ENCODE data around the gene RUFY4. TPM values are rescaled to one million over a fixed set of nuclear protein-coding genes. Genes with fewer than 3 reads are reported as not detected.

The RUFY4 gene
- polyA plus RNA-seq, 4 donors, result 0.08 to 0.59 (median 0.18) TPM; not detected in 1

DNA sequence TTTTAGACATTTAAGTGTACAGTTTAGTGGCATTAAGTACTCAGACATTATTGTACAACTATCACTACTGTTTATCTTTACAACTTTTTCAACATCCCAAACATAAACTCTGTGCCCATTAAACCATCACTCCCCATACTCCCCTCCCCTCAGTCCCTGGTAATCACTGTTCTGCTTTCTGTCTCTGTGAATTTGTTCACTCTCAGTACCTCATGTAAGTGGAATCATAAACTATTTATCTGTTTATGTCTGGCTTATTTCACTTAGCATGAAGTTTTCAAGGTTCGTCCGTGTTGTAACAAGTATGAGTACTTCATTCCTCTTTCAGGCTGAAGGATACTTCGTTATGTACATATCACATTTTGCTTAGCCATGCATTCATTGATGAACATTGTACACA lies 9.8 kb upstream of the RUFY4 start:
- no peak for DNase-seq (ENCODE audit: low read depth in 4 of 4, low spot score in 3 of 4)

DNA sequence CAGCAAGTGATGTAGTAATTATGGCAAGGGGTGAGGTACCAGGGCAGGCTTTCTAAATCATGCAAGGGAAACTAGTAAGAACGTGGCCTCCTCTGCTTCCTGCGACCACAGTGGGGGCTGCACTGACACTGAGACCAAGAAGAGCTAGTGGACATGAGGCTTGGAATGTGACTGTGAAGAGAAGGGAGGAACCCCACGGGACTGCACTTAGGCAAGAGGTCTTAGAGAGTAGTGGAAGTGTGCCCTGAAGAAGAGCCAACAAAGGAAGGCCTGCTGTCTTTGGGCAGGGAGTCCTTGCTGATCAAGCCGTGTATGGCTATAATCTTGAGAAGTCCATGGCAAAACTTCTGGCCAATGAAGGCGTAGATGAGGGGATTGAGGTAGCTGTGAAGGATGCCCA lies 8.9 kb upstream of the RUFY4 start:
- no peak for DNase-seq (ENCODE audit: low read depth in 4 of 4, low spot score in 3 of 4)

GRCh38 chr2:218060950-218061660 lies 7.9 kb upstream of the RUFY4 start:
- no peak for DNase-seq (ENCODE audit: low read depth in 4 of 4, low spot score in 3 of 4)

DNA sequence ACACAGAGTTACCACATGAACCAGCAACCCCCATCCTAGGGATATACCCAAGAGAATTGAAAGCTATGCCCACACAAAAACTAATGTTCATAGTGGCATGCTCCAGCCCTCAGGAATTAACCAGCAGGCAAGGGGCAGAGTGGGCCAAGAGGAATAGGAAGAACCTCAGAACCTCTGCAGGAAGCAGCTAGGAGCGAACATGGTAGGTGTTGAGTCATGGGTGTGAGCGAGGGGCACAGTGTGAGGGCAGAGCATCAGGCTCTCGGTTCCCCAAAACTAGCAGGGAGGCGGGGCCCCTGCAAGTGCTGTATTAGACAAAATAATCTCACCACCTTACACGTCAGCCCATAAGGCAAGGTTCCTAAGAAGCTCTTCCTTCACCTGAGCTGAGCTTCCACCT lies 5.6 kb upstream of the RUFY4 start:
- no peak for DNase-seq (ENCODE audit: low read depth in 4 of 4, low spot score in 3 of 4)

- DNase-seq (ENCODE audit: low read depth in 4 of 4, low spot score in 3 of 4), result no peak
Observed at GRCh38 chr2:218063896-218064295, 5.2 kb upstream of the RUFY4 start.

DNA sequence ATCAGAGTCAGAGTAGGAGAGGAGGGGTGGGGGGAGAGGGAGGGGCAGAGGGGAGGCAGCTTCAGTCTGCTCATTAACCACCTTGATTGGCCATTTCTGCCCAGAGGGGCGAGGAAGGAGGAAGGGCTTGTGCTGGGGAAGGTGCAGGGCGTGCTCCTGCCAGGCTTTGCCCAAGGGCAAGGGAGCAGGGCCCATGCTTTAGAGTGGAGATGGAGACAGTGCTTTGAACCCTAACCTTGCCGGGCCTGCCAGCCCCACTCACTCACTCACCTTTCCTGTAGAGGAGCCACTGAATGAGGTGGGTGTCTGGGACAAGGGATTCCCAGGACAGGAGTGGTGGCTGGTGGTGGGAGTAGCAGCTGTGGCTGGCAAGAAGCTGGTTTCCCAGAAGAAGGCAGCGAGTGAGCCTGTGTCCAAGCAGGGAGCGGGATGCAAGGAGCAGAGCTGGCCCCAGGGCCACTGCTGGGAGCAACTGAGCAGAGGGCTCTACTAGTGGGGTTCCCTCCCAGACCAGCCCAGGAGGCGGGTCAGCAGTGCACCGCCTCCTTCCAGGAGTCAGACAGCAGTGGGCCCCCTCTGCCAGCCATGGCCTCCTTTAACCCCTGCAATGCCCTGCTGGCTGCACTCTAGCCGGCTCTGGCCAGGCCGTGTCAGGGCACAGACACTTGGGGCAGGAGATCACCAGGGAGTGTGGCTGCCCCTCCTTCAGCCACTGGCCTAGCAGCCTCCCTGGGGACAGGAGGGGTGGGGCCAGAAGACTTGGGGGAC lies 3.6 kb upstream of the RUFY4 start:
- no peak for DNase-seq (ENCODE audit: low read depth in 4 of 4, low spot score in 3 of 4)

- no peak for DNase-seq (ENCODE audit: low read depth in 4 of 4, low spot score in 3 of 4)
Observed at GRCh38 chr2:218066926-218067515, 2.0 kb upstream of the RUFY4 start.

- DNase-seq (ENCODE audit: low read depth in 4 of 4, low spot score in 3 of 4), result no peak
Observed at GRCh38 chr2:218067523-218067922, 1.5 kb upstream of the RUFY4 start.

- DNase-seq (ENCODE audit: low read depth in 4 of 4, low spot score in 3 of 4), result no peak
Observed at GRCh38 chr2:218069606-218070300, 700 bp downstream of the RUFY4 start.

DNA sequence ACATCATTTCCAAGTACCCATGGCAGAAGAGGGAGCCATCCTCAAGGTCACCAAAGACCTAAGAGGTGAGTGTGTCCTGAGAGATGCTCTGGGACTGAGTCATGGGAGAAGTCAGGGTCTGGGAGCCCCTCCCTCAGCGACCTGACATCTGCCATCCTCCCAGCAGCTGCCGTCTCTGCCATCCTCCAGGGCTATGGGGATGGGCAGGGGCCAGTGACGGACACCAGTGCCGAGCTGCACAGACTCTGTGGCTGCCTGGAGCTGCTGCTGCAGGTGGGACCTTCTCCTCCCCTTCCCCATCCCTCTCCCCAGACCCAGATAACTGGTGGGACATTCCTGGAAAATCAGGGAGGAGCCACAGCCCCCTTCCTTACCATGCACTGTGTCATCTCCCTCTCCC lies 1.5 kb downstream of the RUFY4 start:
- no peak for DNase-seq (ENCODE audit: low read depth in 4 of 4, low spot score in 3 of 4)

DNA sequence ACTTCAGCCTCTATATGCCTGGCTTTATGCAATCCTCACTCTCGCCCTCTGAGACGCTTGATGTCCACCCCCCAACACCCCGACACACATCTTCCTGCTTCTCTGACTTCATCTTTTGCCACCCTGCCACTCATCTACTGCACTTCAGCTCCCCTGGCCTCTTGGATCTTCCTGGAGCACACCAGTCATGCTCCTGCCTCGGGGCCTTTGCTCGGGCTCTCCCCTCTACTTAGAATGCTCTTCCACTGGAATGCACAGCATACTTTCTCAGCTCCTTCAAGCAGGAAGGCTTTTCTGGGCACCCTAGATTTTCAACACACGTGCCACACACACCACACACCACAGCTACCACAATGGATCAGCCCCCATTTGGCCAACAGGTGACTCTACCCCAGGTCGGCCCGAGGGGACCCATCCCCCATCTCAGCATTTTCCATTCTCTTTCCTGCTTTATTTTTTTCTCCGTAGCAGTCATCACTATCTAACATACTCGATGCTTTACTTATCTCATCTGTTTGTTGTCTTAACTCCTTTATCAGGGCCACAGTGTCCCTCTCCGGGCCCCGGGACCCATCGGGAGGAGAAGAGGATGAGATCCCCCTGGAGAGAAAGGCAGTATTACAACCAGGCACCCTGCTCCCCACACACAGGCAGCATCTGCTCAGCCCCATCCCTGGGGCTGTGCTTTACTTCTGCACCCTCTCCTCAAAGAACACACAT lies 2.3 kb downstream of the RUFY4 start:
- no peak for DNase-seq (ENCODE audit: low read depth in 4 of 4, low spot score in 3 of 4)

- no peak for DNase-seq (ENCODE audit: low read depth in 4 of 4, low spot score in 3 of 4)
Observed at GRCh38 chr2:218072002-218072401, 2.9 kb downstream of the RUFY4 start.

DNA sequence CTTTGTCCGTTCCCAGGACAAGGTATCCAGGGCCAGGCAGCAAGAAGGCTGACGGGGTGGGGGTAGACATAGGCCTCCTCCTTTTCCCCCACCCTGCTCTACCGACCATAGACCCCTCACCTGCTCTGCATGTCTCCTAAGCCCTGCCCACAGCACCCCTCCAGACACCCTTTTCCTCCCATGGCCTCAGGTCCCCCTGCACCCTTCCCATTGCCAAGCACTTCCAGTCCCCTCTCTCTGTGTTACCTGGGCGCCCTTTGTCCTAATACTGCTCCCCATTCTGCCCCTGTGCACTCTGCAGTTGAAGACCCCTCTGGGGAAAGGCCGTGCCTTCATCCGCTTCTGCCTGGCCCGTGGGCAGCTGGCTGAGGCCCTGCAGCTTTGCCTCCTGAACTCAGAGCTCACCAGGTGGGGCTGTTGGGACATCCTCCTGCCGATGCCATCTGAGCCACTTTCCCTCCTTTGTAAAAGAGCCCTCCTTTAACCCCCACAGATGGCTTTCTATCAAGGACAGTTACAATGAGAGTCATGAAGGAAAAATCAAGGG lies 3.5 kb downstream of the RUFY4 start:
- DNase-seq (ENCODE audit: low read depth in 4 of 4, low spot score in 3 of 4), result no peak

- DNase-seq (ENCODE audit: low read depth in 4 of 4, low spot score in 3 of 4), result no peak
Observed at GRCh38 chr2:218073185-218073584, 4.1 kb downstream of the RUFY4 start.

- no peak for DNase-seq (ENCODE audit: low read depth in 4 of 4, low spot score in 3 of 4)
Observed at GRCh38 chr2:218074031-218074430, 5.0 kb downstream of the RUFY4 start.

- no peak for DNase-seq (ENCODE audit: low read depth in 4 of 4, low spot score in 3 of 4)
Observed at GRCh38 chr2:218075975-218076811, 7.1 kb downstream of the RUFY4 start.

DNA sequence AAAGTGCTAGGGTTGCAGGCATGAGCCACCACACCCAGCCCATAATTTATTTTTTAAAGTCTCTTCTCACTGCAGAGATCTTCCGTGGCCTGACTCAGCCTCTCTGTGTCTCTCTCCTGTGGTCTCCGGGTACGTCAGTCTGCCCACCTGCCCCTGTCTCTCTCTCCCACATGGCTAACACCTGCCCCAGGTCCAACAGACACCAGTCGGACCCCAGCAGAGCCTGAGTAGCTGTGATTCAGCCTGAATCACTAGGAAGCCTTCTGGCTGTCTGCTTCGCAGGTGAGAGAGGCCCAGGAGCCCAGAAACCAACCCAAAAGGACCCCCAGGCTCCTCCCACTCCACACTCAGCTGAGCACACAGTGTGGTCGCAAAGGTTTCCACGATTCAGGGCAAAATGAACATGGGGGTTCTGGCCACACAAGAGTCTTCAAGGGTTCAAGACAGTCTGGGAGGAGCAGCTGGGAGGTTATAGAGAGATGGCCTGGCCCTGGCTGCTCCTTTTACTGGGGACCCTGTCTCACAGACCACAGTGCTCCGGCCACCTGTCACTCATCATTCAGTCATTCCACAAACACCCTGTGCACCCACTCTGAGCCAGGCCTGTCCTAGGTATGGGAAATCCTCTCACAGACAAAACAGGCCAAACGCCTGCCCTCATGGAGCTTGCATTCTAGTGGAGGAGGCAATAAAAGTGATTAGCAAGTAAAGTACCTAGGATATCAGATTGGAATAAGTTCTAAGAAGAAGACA lies 8.6 kb downstream of the RUFY4 start:
- no peak for DNase-seq (ENCODE audit: low read depth in 4 of 4, low spot score in 3 of 4)

All from right renal pelvis (tissue), 4 donors.